ENCODE measurements around the gene TTF1.

DNA sequence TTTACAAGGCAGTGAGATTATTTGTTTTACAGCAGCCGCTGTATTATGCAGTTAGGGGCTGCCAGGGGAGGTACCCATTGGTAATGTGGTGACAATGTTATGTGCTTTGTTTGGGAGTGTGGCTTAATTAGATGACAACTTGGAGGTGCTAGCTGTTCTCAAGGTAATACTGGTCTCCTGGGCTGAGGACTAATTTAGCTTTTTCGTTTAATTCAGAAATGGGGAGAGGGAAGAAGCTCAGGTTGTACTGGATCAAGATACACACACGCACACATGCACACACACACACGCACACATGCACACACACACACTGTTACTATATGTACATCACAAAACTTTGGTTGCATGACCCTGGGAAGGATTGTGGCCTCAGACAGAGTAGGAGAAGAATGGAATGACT, 41.3 kb upstream of the TTF1 start:
- TF ChIP-seq, protein P1, sequence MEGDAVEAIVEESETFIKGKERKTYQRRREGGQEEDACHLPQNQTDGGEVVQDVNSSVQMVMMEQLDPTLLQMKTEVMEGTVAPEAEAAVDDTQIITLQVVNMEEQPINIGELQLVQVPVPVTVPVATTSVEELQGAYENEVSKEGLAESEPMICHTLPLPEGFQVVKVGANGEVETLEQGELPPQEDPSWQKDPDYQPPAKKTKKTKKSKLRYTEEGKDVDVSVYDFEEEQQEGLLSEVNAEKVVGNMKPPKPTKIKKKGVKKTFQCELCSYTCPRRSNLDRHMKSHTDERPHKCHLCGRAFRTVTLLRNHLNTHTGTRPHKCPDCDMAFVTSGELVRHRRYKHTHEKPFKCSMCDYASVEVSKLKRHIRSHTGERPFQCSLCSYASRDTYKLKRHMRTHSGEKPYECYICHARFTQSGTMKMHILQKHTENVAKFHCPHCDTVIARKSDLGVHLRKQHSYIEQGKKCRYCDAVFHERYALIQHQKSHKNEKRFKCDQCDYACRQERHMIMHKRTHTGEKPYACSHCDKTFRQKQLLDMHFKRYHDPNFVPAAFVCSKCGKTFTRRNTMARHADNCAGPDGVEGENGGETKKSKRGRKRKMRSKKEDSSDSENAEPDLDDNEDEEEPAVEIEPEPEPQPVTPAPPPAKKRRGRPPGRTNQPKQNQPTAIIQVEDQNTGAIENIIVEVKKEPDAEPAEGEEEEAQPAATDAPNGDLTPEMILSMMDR (IDR thresholded peaks at IDR 0.05) = no peak
- TF ChIP-seq POLR2A (IDR thresholded peaks at IDR 0.05) = no peak
